SK-N-MC (cell line): ENCODE results near the gene KAZN.

Source experiments
- DNase-seq: peaks from one replicate; pipeline ENCODE4 v3.0.0-alpha.2; 2011; ENCODE audit warnings: low read depth, low spot score
- H3K27ac ChIP-seq: fragments of 200-600 bp; sonication (generic); 2 replicates; pipeline ENCODE4 v1.5.1; 2016; ENCODE audit warnings: mixed run types
- H3K36me3 ChIP-seq: fragments of 200-600 bp; sonication (generic); 2 replicates; pipeline ENCODE4 v1.6.1; 2017; ENCODE audit warnings: antibody characterized with exemption, low read length, mixed read lengths; ENCODE audit not compliant: insufficient read depth
- H3K4me3 ChIP-seq: fragments of 200-600 bp; sonication (generic); 2 replicates; pipeline ENCODE4 v1.5.1; 2016
- H3K9ac ChIP-seq: fragments of 200-600 bp; sonication (generic); 2 replicates; pipeline ENCODE4 v1.8.0; 2017; ENCODE audit warnings: mixed run types, mixed read lengths; ENCODE audit not compliant: insufficient read length
- H3K9me3 ChIP-seq: fragments of 200-600 bp; sonication (generic); 2 replicates; pipeline ENCODE4 v1.6.1; 2017; ENCODE audit warnings: low read depth, mild to moderate bottlenecking, antibody characterized with exemption, low read length, moderate library complexity, mixed read lengths
- EZH2 ChIP-seq: fragments of 200-600 bp; sonication (generic); IDR thresholded peaks from one replicate; pipeline ENCODE4 v1.6.1; 2017; ENCODE audit warnings: antibody characterized with exemption
- FOXP2 ChIP-seq: optimal IDR thresholded peaks from 2 replicates; pipeline ENCODE3; 2011; ENCODE audit warnings: mild to moderate bottlenecking, moderate library complexity; ENCODE audit not compliant: insufficient read depth; ENCODE audit errors: extremely low read length, control extremely low read depth
- POLR2AphosphoS5 ChIP-seq: IDR thresholded peaks from 2 replicates; pipeline ENCODE4 v1.6.1; 2012; ENCODE audit warnings: mild to moderate bottlenecking, low read depth, low read length, borderline replicate concordance

Gene KAZN

GRCh38 chr1:14873677-14874076 lies 275.2 kb downstream of the KAZN start:
- Histone ChIP-seq H3K4me3 (no peak overlapping the region), H3K36me3 (no peaks in the 10 kb centered on the region), H3K27ac (no peak overlapping the region), H3K9ac (no peak overlapping the region), H3K9me3 (no peaks in the 10 kb centered on the region)
- TF ChIP-seq EZH2 (no peak), FOXP2 (no peak), POLR2AphosphoS5 (no peak)
- DNase-seq, result no peak

GRCh38 chr1:14875524-14876509 lies 277.3 kb downstream of the KAZN start:
- Histone ChIP-seq H3K9ac (no peak overlapping the region), H3K9me3 (no peaks in the 10 kb centered on the region), H3K36me3 (no peaks in the 10 kb centered on the region), H3K4me3 (no peak overlapping the region), H3K27ac (no peak overlapping the region)
- no peak for TF ChIP-seq FOXP2
- TF ChIP-seq POLR2AphosphoS5, result no peak
- no peak for TF ChIP-seq EZH2
- DNase-seq, result no peak

- no peak for DNase-seq
- H3K9me3 ChIP-seq, result no peaks in the 10 kb centered on the region
- H3K36me3 ChIP-seq, result no peaks in the 10 kb centered on the region
- H3K4me3 ChIP-seq, result no peak overlapping the region
- TF ChIP-seq POLR2AphosphoS5, result no peak
- TF ChIP-seq EZH2, result no peak
- no peak for TF ChIP-seq FOXP2
- no peak overlapping the region for H3K9ac ChIP-seq
- H3K27ac ChIP-seq, result no peak overlapping the region
Observed at GRCh38 chr1:14876747-14877146, 278.3 kb downstream of the KAZN start.

GRCh38 chr1:14877224-14877623 lies 278.7 kb downstream of the KAZN start:
- DNase-seq, result no peak
- no peak overlapping the region for H3K4me3 ChIP-seq
- no peaks in the 10 kb centered on the region for H3K36me3 ChIP-seq
- no peaks in the 10 kb centered on the region for H3K9me3 ChIP-seq
- H3K9ac ChIP-seq, result no peak overlapping the region
- no peak overlapping the region for H3K27ac ChIP-seq
- TF ChIP-seq FOXP2 (no peak), POLR2AphosphoS5 (no peak), EZH2 (no peak)

- no peak for DNase-seq
- Histone ChIP-seq H3K9me3 (no peaks in the 10 kb centered on the region), H3K27ac (no peak overlapping the region), H3K36me3 (no peaks in the 10 kb centered on the region), H3K9ac (no peak overlapping the region), H3K4me3 (no peak overlapping the region)
- TF ChIP-seq POLR2AphosphoS5 (no peak), FOXP2 (no peak), EZH2 (no peak)
Observed at GRCh38 chr1:14878124-14878523, 279.6 kb downstream of the KAZN start.

GRCh38 chr1:14878951-14879350 lies 280.5 kb downstream of the KAZN start:
- no peaks in the 10 kb centered on the region for H3K9me3 ChIP-seq
- H3K9ac ChIP-seq, result no peak overlapping the region
- H3K4me3 ChIP-seq, result no peak overlapping the region
- H3K27ac ChIP-seq, result no peak overlapping the region
- no peak for DNase-seq
- no peaks in the 10 kb centered on the region for H3K36me3 ChIP-seq
- TF ChIP-seq FOXP2 (no peak), POLR2AphosphoS5 (no peak), EZH2 (no peak)

- no peak for DNase-seq
- Histone ChIP-seq H3K9ac (no peak overlapping the region), H3K36me3 (no peaks in the 10 kb centered on the region), H3K9me3 (no peaks in the 10 kb centered on the region), H3K4me3 (no peak overlapping the region), H3K27ac (no peak overlapping the region)
- TF ChIP-seq EZH2 (no peak), FOXP2 (no peak), POLR2AphosphoS5 (no peak)
Observed at GRCh38 chr1:14880456-14881316, 282.2 kb downstream of the KAZN start.

GRCh38 chr1:14881775-14882672 lies 283.5 kb downstream of the KAZN start:
- Histone ChIP-seq H3K4me3 (no peak overlapping the region), H3K9me3 (no peaks in the 10 kb centered on the region), H3K27ac (no peak overlapping the region), H3K9ac (no peak overlapping the region), H3K36me3 (no peaks in the 10 kb centered on the region)
- TF ChIP-seq FOXP2 (no peak), POLR2AphosphoS5 (no peak), EZH2 (no peak)
- no peak for DNase-seq
